Right cardiac atrium (tissue), 5 donors: ENCODE results near the gene ATP10B. TPM values are rescaled to one million over a fixed set of nuclear protein-coding genes. Genes with fewer than 3 reads are reported as not detected.
"Not testable (repeated sequence)": the region's sequence is repeated elsewhere in the genome, so short reads cannot be mapped to it uniquely, and the experiment has no call there.

Experiments used
- ATAC-seq, 2 donors: fragments of 200-7000 bp; cut with Tn5 transposase; one replicate each; pipeline versions ENCODE4 v1.8.0 to v1.9.1; 2020; ENCODE audit warnings: moderate library complexity in 2 of 2, mild to moderate bottlenecking in 1 of 2
- DNase-seq, 3 donors: peaks; one replicate each; pipeline ENCODE4 v3.0.0-alpha.2; 2020
- H3K27ac ChIP-seq: one replicate; pipeline ENCODE4 v1.5.1; 2013; ENCODE audit warnings: mild to moderate bottlenecking, low read length, control low read depth, moderate library complexity
- H3K27me3 ChIP-seq: one replicate; pipeline ENCODE4 v1.6.1; 2013; ENCODE audit not compliant: control insufficient read depth, insufficient read depth
- H3K4me1 ChIP-seq: one replicate; pipeline ENCODE4 v1.6.1; 2013; ENCODE audit warnings: low read length; ENCODE audit not compliant: control insufficient read depth, insufficient read depth
- H3K4me3 ChIP-seq: one replicate; pipeline ENCODE4 v1.5.1; 2013; ENCODE audit warnings: low read length, control low read depth
- H3K9me3 ChIP-seq: one replicate; pipeline ENCODE4 v1.6.1; 2013; ENCODE audit warnings: low read length; ENCODE audit not compliant: control insufficient read depth
- WGBS: extraction: QIAGEN DNeasy Blood & Tissue Kit; methylation state at CpG from one replicate; pipeline ENCODE4 v1.1.7; 2013; 5-methylcytosine and 5-hydroxymethylcytosine counted together
- intact Hi-C, 4 donors: fragments of 100-400 bp; cut with DNase I; formaldehyde crosslinking; loops; one replicate each; pipeline versions ENCODE4 v1.11.0 to v1.14.0; 2022 to 2023
- long read RNA-seq, 4 donors: library from polyadenylated mRNA; unstranded; transcript quantifications; one replicate each; pipeline ENCODE4 v2.0.0, GENCODE V29; 2020 to 2021
- polyA plus RNA-seq: library from polyadenylated mRNA; stranded (reverse); fragments of 200-250 nt; gene quantifications from one replicate; pipeline ENCODE4 v1.2.3, GENCODE V29; 2013
- total RNA-seq, 4 donors: library from RNA; stranded (reverse); fragmentation: NEBNext Ultra II Directional; extraction: Animal tissue kit (Norgen Biotek cat#: 25700); gene quantifications; one replicate each; pipeline ENCODE4 v1.2.1, GENCODE V29; 2021
- donor health status: healthy with polysubstance abuse.
- donor health status: DM: no; HTN: yes; CAD: no.
- donor health status: DM: no; HTN: no; CAD: no.
- donor health status: DM: no; HTN: yes; CAD: no; lungs with severe emphysema.
- donor health status: DM: yes; HTN: yes; CAD: no.

The ATP10B gene
- total RNA-seq (not detected), polyA plus RNA-seq (0.25 TPM)
- long read RNA-seq, donor 1: 0 reads
- long read RNA-seq, donor 2: 0 reads
- long read RNA-seq, donor 3: 0 reads
- long read RNA-seq, donor 4: 0 reads

DNA sequence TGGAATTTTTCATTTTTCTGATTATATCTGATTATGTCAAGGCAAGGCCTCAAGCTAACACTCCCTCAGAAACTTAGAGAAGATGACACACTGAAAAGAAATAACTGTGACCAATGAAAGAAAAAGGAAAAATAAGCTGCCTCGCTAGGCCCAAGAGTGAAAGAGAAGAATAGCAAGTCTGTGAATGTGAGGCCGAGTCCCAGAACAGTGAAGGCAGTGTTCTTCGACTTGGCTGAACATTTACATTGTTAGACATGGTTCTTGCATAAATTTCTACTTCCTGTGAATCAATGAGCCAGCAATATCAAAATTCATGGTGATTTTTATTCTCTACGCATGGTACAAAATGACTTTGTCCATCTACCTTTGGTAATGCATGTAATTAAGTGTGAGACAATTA lies at the start of gene ATP10B:
ATP10B (minus strand) TSS at position 163 of the 400 bp plus-strand sequence. CDS start 164,137 bp downstream, outside the sequence.
- 80% methylated on average over 4 of the region's 4 CpGs for WGBS
- no peaks in the 10 kb centered on the region for H3K4me1 ChIP-seq
- no peak within 1 kb of the TSS for H3K4me3 ChIP-seq
- H3K27me3 ChIP-seq: no peaks in the 10 kb centered on the region
- H3K9me3 ChIP-seq: no peaks in the 10 kb centered on the region
- no peak within 1 kb of the TSS for H3K27ac ChIP-seq
- intact Hi-C loops: no loop called here
- ATAC-seq (no peak), DNase-seq (no peak)

GRCh38 chr5:160901656-160902055 lies 49.6 kb upstream of the ATP10B start:
- H3K4me1 ChIP-seq: no peaks in the 10 kb centered on the region

DNA sequence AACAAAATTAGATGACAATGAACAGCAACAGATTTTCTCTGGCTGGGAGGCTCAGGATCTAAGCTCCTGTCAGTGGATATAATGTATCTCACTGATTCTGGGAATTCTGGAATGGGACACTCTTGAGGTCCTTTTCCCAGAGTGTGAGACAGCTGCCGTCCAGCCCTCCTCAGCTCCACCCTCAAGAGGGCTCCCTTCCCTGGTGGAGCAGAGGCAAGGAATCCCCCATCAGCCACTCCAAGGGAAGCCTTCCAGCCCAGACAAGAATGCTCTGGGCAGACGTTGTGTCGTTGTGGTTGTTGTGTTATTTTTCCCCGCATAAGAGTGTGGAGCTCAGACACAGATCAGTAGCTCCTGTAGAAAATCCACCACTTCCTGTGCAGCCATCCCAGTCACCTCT lies 47.7 kb upstream of the ATP10B start:
- Histone ChIP-seq H3K27ac (no peak overlapping the region), H3K4me3 (no peak overlapping the region), H3K27me3 (no peaks in the 10 kb centered on the region), H3K4me1 (no peaks in the 10 kb centered on the region), H3K9me3 (no peaks in the 10 kb centered on the region)
- DNase-seq (no peak), ATAC-seq (no peak)
- 44% methylated on average over 4 of the region's 4 CpGs for WGBS
- intact Hi-C loops: no loop called here

More at GRCh38 chr5:160901656-160902055, 49.6 kb upstream of the ATP10B start:
- intact Hi-C loops: no loop called here
- Histone ChIP-seq H3K27ac (no peak overlapping the region), H3K27me3 (no peaks in the 10 kb centered on the region), H3K9me3 (no peaks in the 10 kb centered on the region), H3K4me3 (no peak overlapping the region)
- 75% methylated on average over 1 of the region's 1 CpG for WGBS
- DNase-seq (no peak), ATAC-seq (no peak)

GRCh38 chr5:160893180-160893964 lies 41.4 kb upstream of the ATP10B start:
- H3K4me3 ChIP-seq, H3K9me3 ChIP-seq, ATAC-seq, H3K4me1 ChIP-seq, H3K27me3 ChIP-seq, H3K27ac ChIP-seq, DNase-seq, intact Hi-C loops: not testable (repeated sequence)
- 90% methylated on average over 6 of the region's 6 CpGs for WGBS

DNA sequence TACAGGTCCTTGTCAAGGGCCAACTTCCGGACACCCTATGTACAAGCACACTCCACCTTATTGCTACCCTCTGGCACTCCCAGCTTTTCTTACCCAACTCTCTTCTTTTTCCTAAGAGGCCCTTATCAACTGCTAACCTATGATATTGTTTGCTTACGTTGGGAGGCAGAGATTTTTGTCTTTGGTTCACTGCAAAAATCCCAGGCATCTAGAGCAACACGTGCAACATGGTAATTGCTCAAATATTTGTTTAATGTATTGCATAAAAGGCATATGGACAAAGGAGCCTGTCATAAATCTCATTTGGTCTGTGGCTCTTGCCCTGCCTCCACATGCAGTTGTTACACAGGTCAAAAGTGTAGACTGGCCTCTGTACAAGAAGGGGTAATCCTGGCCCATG lies 35.8 kb upstream of the ATP10B start:
- Histone ChIP-seq H3K4me3 (no peak overlapping the region), H3K27me3 (no peaks in the 10 kb centered on the region), H3K9me3 (no peaks in the 10 kb centered on the region), H3K4me1 (no peaks in the 10 kb centered on the region), H3K27ac (no peak overlapping the region)
- intact Hi-C loops: no loop called here
- no peak for DNase-seq
- no peak for ATAC-seq
- WGBS: 80% methylated on average over 3 of the region's 3 CpGs

DNA sequence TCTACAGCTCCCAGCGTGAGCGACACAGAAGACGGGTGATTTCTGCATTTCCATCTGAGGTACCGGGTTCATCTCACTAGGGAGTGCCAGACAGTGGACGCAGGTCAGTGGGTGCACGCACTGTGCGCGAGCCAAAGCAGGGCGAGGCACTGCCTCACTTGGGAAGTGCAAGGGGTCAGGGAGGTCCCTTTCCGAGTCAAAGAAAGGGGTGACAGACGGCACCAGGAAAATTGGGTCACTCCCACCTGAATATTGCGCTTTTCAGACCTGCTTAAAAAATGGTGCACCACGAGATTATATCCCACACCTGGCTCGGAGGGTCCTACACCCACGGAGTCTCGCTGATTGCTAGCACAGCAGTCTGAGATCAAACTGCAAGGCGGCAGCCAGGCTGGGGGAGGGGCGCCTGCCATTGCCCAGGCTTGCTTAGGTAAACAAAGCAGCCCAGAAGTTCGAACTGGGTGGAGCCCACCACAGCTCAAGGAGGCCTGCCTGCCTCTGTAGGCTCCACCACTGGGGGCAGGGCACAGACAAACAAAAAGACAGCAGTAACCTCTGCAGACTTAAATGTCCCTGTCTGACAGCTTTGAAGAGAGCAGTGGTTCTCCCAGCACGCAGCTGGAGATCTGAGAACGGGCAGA lies 21.7 kb upstream of the ATP10B start:
- H3K4me3 ChIP-seq, H3K27ac ChIP-seq, DNase-seq, intact Hi-C loops, H3K4me1 ChIP-seq, H3K27me3 ChIP-seq, H3K9me3 ChIP-seq, ATAC-seq: not testable (repeated sequence)
- 32% methylated on average over 20 of the region's 21 CpGs for WGBS

GRCh38 chr5:160869989-160870521 lies 18.0 kb upstream of the ATP10B start:
- WGBS: 64% methylated on average over 4 of the region's 4 CpGs
- H3K27me3 ChIP-seq: no peaks in the 10 kb centered on the region
- H3K4me3 ChIP-seq: no peak overlapping the region
- DNase-seq (no peak), ATAC-seq (no peak)
- H3K4me1 ChIP-seq: no peaks in the 10 kb centered on the region
- no peak overlapping the region for H3K27ac ChIP-seq
- intact Hi-C loops: no loop called here
- no peaks in the 10 kb centered on the region for H3K9me3 ChIP-seq

DNA sequence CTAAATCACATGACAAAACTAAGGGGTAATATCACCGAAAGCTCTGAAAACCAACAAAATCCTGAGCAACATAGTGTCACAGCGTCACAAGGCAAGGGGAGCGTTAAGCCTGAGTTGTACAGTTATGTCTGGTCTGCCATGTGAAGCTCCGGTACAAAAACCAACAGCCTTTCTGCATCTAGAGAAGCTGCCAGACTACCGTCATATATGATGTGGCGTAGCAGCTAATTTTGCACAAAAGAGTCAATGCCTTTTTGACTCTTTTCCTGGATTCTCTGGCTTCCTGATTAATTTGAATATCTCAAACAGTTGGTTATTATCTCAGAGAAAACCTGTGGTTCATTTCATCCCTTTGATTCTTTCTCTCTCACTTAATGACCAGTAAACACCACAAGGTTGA lies 16.0 kb upstream of the ATP10B start:
- Histone ChIP-seq H3K9me3 (no peaks in the 10 kb centered on the region), H3K27ac (no peak overlapping the region), H3K27me3 (no peaks in the 10 kb centered on the region), H3K4me3 (no peak overlapping the region), H3K4me1 (no peaks in the 10 kb centered on the region)
- no peak for ATAC-seq
- intact Hi-C loops: no loop called here
- 66% methylated on average over 6 of the region's 6 CpGs for WGBS
- no peak for DNase-seq

- intact Hi-C loops: no loop called here
- Histone ChIP-seq H3K27ac (no peak overlapping the region), H3K27me3 (no peaks in the 10 kb centered on the region), H3K4me3 (no peak overlapping the region), H3K9me3 (no peaks in the 10 kb centered on the region), H3K4me1 (no peaks in the 10 kb centered on the region)
- DNase-seq (no peak), ATAC-seq (no peak)
- WGBS: 79% methylated on average over 2 of the region's 2 CpGs
Observed at GRCh38 chr5:160851451-160851850, 560 bp downstream of the ATP10B start.

DNA sequence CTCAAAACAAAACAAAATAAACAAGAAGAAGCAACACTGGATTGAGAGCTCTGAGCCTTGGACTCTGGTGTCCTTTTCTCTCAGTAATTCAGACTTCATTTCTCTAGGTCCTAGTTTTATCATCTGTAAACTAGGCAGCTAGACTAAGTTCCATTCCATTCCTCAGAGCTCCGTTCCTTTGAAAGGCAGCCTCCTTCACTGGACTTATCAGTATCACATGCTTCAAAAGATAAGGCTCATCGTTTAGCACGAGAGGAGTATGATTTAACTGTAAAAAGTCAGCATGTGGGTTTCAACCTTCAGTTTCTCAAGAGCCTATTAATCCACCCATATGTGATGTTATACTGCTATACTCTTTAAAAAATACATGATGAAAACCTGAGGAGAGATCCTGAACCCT lies 1.6 kb downstream of the ATP10B start:
- ATAC-seq (no peak), DNase-seq (no peak)
- Histone ChIP-seq H3K4me3 (no peak overlapping the region), H3K4me1 (no peaks in the 10 kb centered on the region), H3K27ac (no peak overlapping the region), H3K27me3 (no peaks in the 10 kb centered on the region), H3K9me3 (no peaks in the 10 kb centered on the region)
- intact Hi-C loops: no loop called here
- WGBS: 19% methylated on average over 3 of the region's 3 CpGs

DNA sequence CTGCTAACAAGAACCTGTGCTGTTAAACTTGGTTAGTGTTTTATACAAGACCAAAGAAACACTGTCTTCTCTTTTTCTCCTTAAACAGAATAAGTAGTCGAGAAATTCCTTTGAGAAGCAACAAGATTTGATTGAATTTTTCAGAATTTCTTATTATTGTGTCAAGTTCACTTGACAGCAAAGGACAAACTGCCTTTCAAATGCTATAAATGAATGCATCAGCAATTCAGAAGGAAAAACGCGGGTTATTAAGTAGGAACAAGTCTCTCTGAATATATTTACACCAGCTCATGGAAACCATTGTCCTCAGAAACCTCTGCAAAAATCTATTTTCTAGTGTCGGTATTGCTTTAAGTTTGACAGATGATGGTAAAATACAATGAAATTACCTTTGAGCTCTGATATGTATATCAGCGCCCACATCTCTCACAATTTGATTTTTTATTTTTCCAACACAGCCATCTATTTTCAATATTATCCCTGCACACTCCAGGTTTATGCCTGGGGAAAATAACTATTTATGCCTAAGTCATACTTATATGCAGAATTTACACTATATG lies 4.4 kb downstream of the ATP10B start:
- no peaks in the 10 kb centered on the region for H3K9me3 ChIP-seq
- H3K27me3 ChIP-seq: no peaks in the 10 kb centered on the region
- no peak overlapping the region for H3K4me3 ChIP-seq
- H3K27ac ChIP-seq: no peak overlapping the region
- 78% methylated on average over 5 of the region's 5 CpGs for WGBS
- intact Hi-C loops: no loop called here
- H3K4me1 ChIP-seq: no peaks in the 10 kb centered on the region
- ATAC-seq: no peak
- DNase-seq: no peak
